Measurements from ENCODE around the gene NGF.

Gene NGF

GRCh38 chr1:115240297-115240696, 97.8 kb downstream of the NGF start:
- in situ Hi-C loops (cut with MboI; ENCODE audit: low sequenced_read_pairs) = no loop called here

- in situ Hi-C loops (cut with MboI; ENCODE audit: low sequenced_read_pairs) = no loop called here
Measured at GRCh38 chr1:115239426-115239825, 98.6 kb downstream of the NGF start.

- in situ Hi-C loops (cut with MboI; ENCODE audit: low sequenced_read_pairs) = no loop called here
Measured at GRCh38 chr1:115239148-115239422, 99.0 kb downstream of the NGF start.

GRCh38 chr1:115238336-115239147, 99.5 kb downstream of the NGF start:
- in situ Hi-C loops (cut with MboI; ENCODE audit: low sequenced_read_pairs) = no loop called here

- in situ Hi-C loops (cut with MboI; ENCODE audit: low sequenced_read_pairs) = no loop called here
Measured at GRCh38 chr1:115237507-115237906, 100.5 kb downstream of the NGF start.

- in situ Hi-C loops (cut with MboI; ENCODE audit: low sequenced_read_pairs) = no loop called here
Measured at GRCh38 chr1:115237023-115237422, 101.0 kb downstream of the NGF start.

Measured in HL-60/S4 treated with phorbol 12-myristate 13-acetate at 8.2 ng/mL for 4 days and 3 days (cell line).